AG09309 (cell line): ENCODE data around the gene FDXR.

Experiments used
- DNase-seq: peaks from one replicate; pipeline ENCODE4 v3.0.0-alpha.2; 2010; ENCODE audit warnings: low read depth
- H3K4me3 ChIP-seq: 2 replicates; pipeline ENCODE4 v1.5.1; 2011; ENCODE audit warnings: mild to moderate bottlenecking, low read depth, low read length, moderate library complexity; ENCODE audit not compliant: control insufficient read depth
- CTCF ChIP-seq: IDR thresholded peaks from 2 replicates; pipeline ENCODE4 v1.5.1; 2011; ENCODE audit warnings: mild to moderate bottlenecking, low read depth, low read length, inconsistent platforms; ENCODE audit not compliant: insufficient read depth, control insufficient read depth; ENCODE audit errors: missing control alignments

FDXR gene

GRCh38 chr17:74854792-74855191 lies 18.0 kb downstream of the FDXR start:
- H3K4me3 ChIP-seq, result no peak overlapping the region
- no peak for TF ChIP-seq CTCF
- DNase-seq, result no peak

DNA sequence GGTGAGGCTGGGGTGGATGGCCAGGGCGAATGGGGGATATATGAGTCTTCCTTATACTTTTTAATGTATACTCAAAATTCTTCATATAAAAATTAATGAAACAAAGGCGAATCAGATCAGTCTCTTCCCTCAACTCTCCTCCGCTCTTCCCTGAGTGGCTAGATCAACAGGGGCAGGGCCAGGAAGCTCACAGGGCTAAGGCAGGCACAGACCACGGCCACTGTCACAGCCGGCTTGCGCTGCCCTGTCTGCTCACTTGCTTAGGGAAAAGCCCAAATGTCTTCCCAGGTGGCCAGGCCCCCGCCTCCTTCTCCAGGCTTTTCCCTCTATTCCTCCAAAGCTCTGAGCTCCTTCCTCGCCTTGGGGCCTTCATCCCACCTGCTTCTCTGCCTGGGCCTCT lies 19.1 kb downstream of the FDXR start:
- no peak for DNase-seq
- H3K4me3 ChIP-seq, result no peak overlapping the region
- TF ChIP-seq CTCF, result no peak

DNA sequence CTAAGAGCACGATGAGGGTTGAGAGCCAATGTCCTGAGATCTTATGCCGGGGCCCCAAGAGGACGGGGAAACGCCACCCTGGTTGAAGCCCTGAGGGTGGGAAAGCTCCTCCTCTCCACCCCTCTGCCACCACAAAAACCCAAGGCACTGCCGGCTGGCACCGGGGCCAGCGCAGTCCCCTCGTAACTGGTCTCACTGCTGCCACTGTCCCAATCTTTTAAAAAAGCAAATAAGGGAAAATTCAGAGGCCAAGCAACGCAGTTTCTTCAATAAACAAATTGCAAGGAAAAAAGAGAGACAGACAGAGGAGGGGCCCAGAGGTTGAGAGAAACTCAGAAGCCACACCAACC lies 19.8 kb downstream of the FDXR start:
- no peak for DNase-seq
- H3K4me3 ChIP-seq, result no peak overlapping the region
- no peak for TF ChIP-seq CTCF

- no peak overlapping the region for H3K4me3 ChIP-seq
- no peak for DNase-seq
Observed at GRCh38 chr17:74852237-74853047, 20.4 kb downstream of the FDXR start.

GRCh38 chr17:74851612-74852236 lies 21.1 kb downstream of the FDXR start:
- no peak for DNase-seq
- TF ChIP-seq CTCF, result no peak
- no peak overlapping the region for H3K4me3 ChIP-seq

More at GRCh38 chr17:74852237-74853047, 20.4 kb downstream of the FDXR start:
- no peak for TF ChIP-seq CTCF

DNA sequence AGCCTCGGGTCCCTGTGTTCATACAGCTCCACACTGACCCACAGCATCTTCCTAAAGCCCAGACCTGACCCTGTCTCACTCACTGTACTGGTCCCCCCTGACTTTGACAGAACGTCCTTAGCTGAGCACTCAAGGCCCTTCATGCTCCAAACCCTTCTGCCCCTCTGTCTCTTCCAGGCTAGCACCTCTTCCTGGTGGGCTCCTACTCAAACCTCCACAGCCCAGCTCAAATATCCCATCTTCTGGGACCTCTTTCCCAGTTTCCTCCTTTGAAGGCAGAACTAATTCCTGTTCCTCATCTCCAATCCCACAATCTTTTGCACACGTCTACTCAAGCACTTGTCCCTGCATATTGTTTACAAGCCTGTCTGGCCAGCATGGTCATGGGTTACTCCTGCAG lies 21.9 kb downstream of the FDXR start:
- H3K4me3 ChIP-seq, result no peak overlapping the region
- DNase-seq, result no peak
- TF ChIP-seq CTCF, result no peak

GRCh38 chr17:74850310-74850709 lies 22.5 kb downstream of the FDXR start:
- no peak for TF ChIP-seq CTCF
- no peak for DNase-seq
- H3K4me3 ChIP-seq, result no peak overlapping the region
